CD14-positive monocyte (primary cell): Measurements from ENCODE around the gene PHAF1. TPM values are rescaled to one million over a fixed set of nuclear protein-coding genes. Genes with fewer than 3 reads are reported as not detected.

ENCODE experiments used
- DNase-seq, 3 donors: peaks; one replicate each; pipeline ENCODE4 v3.0.0-alpha.2; 2011 to 2022
- H2AFZ ChIP-seq: 2 replicates; pipeline ENCODE4 v1.6.0; 2012; ENCODE audit warnings: mild to moderate bottlenecking, low read depth, low read length, inconsistent platforms; ENCODE audit not compliant: insufficient read depth, poor library complexity, severe bottlenecking
- H3K27ac ChIP-seq, 2 donors: 1 replicate in 1 of 2; 2 replicates in 1 of 2; pipeline ENCODE4 v1.5.1; 2012 to 2013; ENCODE audit warnings: low read length in 2 of 2, control low read depth in 1 of 2, inconsistent platforms in 1 of 2, low read depth in 1 of 2, mild to moderate bottlenecking in 1 of 2
- H3K27me3 ChIP-seq, 2 donors: one replicate each; pipeline versions ENCODE4 v1.6.0 to v1.6.1; 2011 to 2013; ENCODE audit warnings: low read length in 2 of 2; ENCODE audit not compliant: control insufficient read depth in 2 of 2, insufficient read depth in 2 of 2
- H3K36me3 ChIP-seq, 2 donors: replicated peaks in 1 of 2; 1 replicate in 1 of 2; 2 replicates in 1 of 2; pipeline versions ENCODE4 v1.5.1 to v1.6.1; 2012 to 2013; ENCODE audit warnings: low read length in 2 of 2, control low read depth in 1 of 2, inconsistent platforms in 1 of 2, mild to moderate bottlenecking in 1 of 2; ENCODE audit not compliant: insufficient read depth in 2 of 2, control insufficient read depth in 1 of 2
- H3K4me1 ChIP-seq, 2 donors: 1 replicate in 1 of 2; 2 replicates in 1 of 2; pipeline versions ENCODE4 v1.5.1 to v1.6.1; 2012 to 2013; ENCODE audit warnings: low read length in 2 of 2, control low read depth in 1 of 2, inconsistent platforms in 1 of 2, mild to moderate bottlenecking in 1 of 2, moderate library complexity in 1 of 2; ENCODE audit not compliant: insufficient read depth in 2 of 2, control insufficient read depth in 1 of 2
- H3K4me2 ChIP-seq: replicated peaks from 2 replicates; pipeline ENCODE3; 2012; ENCODE audit warnings: low read length, moderate library complexity, mild to moderate bottlenecking; ENCODE audit not compliant: poor library complexity, severe bottlenecking; ENCODE audit errors: extremely low read depth
- H3K4me3 ChIP-seq, 3 experiments: fragments of 200-600 bp in 1 of 3; sonication (generic) in 1 of 3; replicated peaks in 1 of 3; 1 replicate in 2 of 3; 2 replicates in 1 of 3; pipeline ENCODE4 v1.5.1; 2011 to 2013; ENCODE audit warnings: low read length in 3 of 3, mild to moderate bottlenecking in 3 of 3, control low read depth in 2 of 3, low read depth in 2 of 3, inconsistent platforms in 1 of 3, moderate library complexity in 1 of 3
- H3K79me2 ChIP-seq: 2 replicates; pipeline ENCODE4 v1.6.0; 2012; ENCODE audit warnings: mild to moderate bottlenecking, control low read depth, inconsistent platforms, low read length, moderate library complexity; ENCODE audit not compliant: insufficient read depth
- H3K9ac ChIP-seq: 2 replicates; pipeline ENCODE4 v1.6.0; 2017; ENCODE audit warnings: low read length, mild to moderate bottlenecking; ENCODE audit not compliant: insufficient read depth, poor library complexity, severe bottlenecking
- H3K9me3 ChIP-seq, 2 donors: replicated peaks in 1 of 2; 1 replicate in 1 of 2; 2 replicates in 1 of 2; pipeline versions ENCODE4 v1.5.1 to v1.6.1; 2012 to 2013; ENCODE audit warnings: low read length in 2 of 2, control low read depth in 1 of 2; ENCODE audit not compliant: control insufficient read depth in 1 of 2, insufficient read depth in 1 of 2
- H4K20me1 ChIP-seq: 2 replicates; pipeline ENCODE4 v1.6.0; 2012; ENCODE audit warnings: mild to moderate bottlenecking, low read length, control low read depth, moderate library complexity; ENCODE audit not compliant: insufficient read depth
- H3K27ac Mint-ChIP-seq, 7 donors: one replicate each; pipeline ENCODE4 v1.8.0; 2020; ENCODE audit warnings: mild to moderate bottlenecking in 7 of 7, mixed read lengths in 7 of 7, moderate library complexity in 6 of 7, inconsistent platforms in 2 of 7
- H3K27me3 Mint-ChIP-seq, 3 donors: one replicate each; pipeline ENCODE4 v1.8.0; 2021 to 2022; ENCODE audit warnings: low read depth in 3 of 3, mild to moderate bottlenecking in 3 of 3, mixed read lengths in 3 of 3, moderate library complexity in 3 of 3, inconsistent platforms in 1 of 3
- H3K36me3 Mint-ChIP-seq, 2 donors: one replicate each; pipeline ENCODE4 v1.8.0; 2020; ENCODE audit warnings: mixed read lengths in 2 of 2, inconsistent platforms in 1 of 2, mild to moderate bottlenecking in 1 of 2
- H3K4me1 Mint-ChIP-seq: one replicate; pipeline ENCODE4 v1.8.0; 2020; ENCODE audit warnings: mild to moderate bottlenecking, mixed read lengths
- H3K4me3 Mint-ChIP-seq, 2 donors: one replicate each; pipeline ENCODE4 v1.8.0; 2020; ENCODE audit warnings: mild to moderate bottlenecking in 2 of 2, mixed read lengths in 2 of 2, moderate library complexity in 1 of 2
- H3K9me3 Mint-ChIP-seq, 7 donors: one replicate each; pipeline ENCODE4 v1.8.0; 2020 to 2022; ENCODE audit warnings: mixed read lengths in 7 of 7, mild to moderate bottlenecking in 6 of 7, moderate library complexity in 6 of 7, inconsistent platforms in 2 of 7
- CTCF ChIP-seq: fragments of 200-600 bp; IDR thresholded peaks from one replicate; pipeline ENCODE4 v1.8.0; 2022; ENCODE audit warnings: antibody characterized with exemption, mild to moderate bottlenecking
- WGBS: methylation state at CpG from one replicate; pipeline ENCODE4 v1.1.5; 2013; ENCODE audit warnings: missing lambda C conversion rate; ENCODE audit not compliant: insufficient coverage; 5-methylcytosine and 5-hydroxymethylcytosine counted together
- intact Hi-C, 2 donors: fragments of 100-400 bp; cut with micrococcal nuclease; formaldehyde crosslinking; loops; one replicate each; pipeline versions ENCODE4 v1.15.0 to v1.15.1; 2023
- polyA plus RNA-seq, 3 donors: library from polyadenylated mRNA; depleted of rRNA in 1 of 3; unstranded in 2 of 3; stranded (reverse) in 1 of 3; fragments of 300-500 nt in 2 of 3; fragments of >200 nt in 1 of 3; fragmentation: Illumina TruSeq in 2 of 3; gene quantifications; 1 replicate in 2 of 3; 2 replicates in 1 of 3; pipeline ENCODE4 v1.2.3, GENCODE V29; 2012 to 2021

The PHAF1 gene
- polyA plus RNA-seq, 3 donors, result 18.8 to 68.2 (median 26.5) TPM

- TF ChIP-seq CTCF, result no peak
- no peaks in the 10 kb centered on the region for H3K9me3 Mint-ChIP-seq
- Histone ChIP-seq H3K79me2 (peaks cover 12% of the 10 kb centered on the region), H3K36me3 (peaks cover 14 to 58% of the 10 kb centered on the region in 2 donors), H3K4me1 (peaks cover 2 to 4% of the 10 kb centered on the region in 2 donors), H3K4me2 (no peak overlapping the region), H3K4me3 (no peak overlapping the region), H2AFZ (no peak overlapping the region), H3K27me3 (no peaks in the 10 kb centered on the region), H3K9me3 (no peaks in the 10 kb centered on the region), H4K20me1 (peaks cover 22% of the 10 kb centered on the region), H3K9ac (no peak overlapping the region), H3K27ac (no peak overlapping the region)
- DNase-seq, result no peak
- no peaks in the 10 kb centered on the region for H3K27me3 Mint-ChIP-seq
- peaks cover 31 to 45% of the 10 kb centered on the region in 2 donors for H3K36me3 Mint-ChIP-seq
- intact Hi-C loops, result loop anchor here in 1 of 2 donors (10.0 kb wide), 1 partner anchor 48 kb away; no protein-coding TSS in a partner anchor
- WGBS, result 100% methylated on average over 1 of the region's 1 CpG
- H3K27ac Mint-ChIP-seq, result no peak overlapping the region
- H3K4me3 Mint-ChIP-seq, result no peak overlapping the region
- H3K4me1 Mint-ChIP-seq, result peaks cover 10% of the 10 kb centered on the region
These were observed 22.4 kb upstream of the PHAF1 start for GRCh38 chr16:67087291-67087690.

DNA sequence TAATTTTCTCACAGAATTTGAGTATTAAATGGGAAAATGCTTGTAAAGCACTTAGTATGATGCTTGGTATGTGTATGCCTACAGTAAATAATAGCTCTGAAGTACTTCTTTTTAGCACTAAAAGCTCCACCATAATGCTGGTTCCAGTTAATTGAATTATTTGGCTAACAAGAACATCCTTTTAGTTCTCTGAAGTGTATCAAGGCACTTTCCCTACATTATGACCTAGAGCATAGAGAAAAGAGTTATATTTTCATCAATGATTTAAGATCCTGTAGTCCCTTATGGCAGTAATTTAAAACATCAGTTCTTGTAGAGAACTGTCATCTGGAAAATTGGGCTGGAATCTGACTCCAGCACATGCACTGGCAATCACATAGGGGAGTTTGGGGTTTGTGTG, 21.9 kb upstream of the PHAF1 start:
- H3K4me1 ChIP-seq, result peaks cover 2 to 4% of the 10 kb centered on the region in 2 donors
- no peak for DNase-seq
- H3K9me3 Mint-ChIP-seq, result no peaks in the 10 kb centered on the region
- H3K4me2 ChIP-seq, result no peak overlapping the region
- H3K79me2 ChIP-seq, result peaks cover 12% of the 10 kb centered on the region
- H3K27me3 Mint-ChIP-seq, result no peaks in the 10 kb centered on the region
- peaks cover 10% of the 10 kb centered on the region for H3K4me1 Mint-ChIP-seq
- H3K9ac ChIP-seq, result no peak overlapping the region
- no peak overlapping the region for H3K27ac ChIP-seq
- no peak overlapping the region for H3K27ac Mint-ChIP-seq
- intact Hi-C loops, result loop anchor here in 1 of 2 donors (10.0 kb wide), 1 partner anchor 47 kb away; no protein-coding TSS in a partner anchor
- no peak overlapping the region for H2AFZ ChIP-seq
- no peak overlapping the region for H3K4me3 ChIP-seq
- peaks cover 14 to 61% of the 10 kb centered on the region in 2 donors for H3K36me3 ChIP-seq
- peaks cover 31 to 50% of the 10 kb centered on the region in 2 donors for H3K36me3 Mint-ChIP-seq
- H3K27me3 ChIP-seq, result no peaks in the 10 kb centered on the region
- TF ChIP-seq CTCF, result no peak
- H3K9me3 ChIP-seq, result no peaks in the 10 kb centered on the region
- peaks cover 22% of the 10 kb centered on the region for H4K20me1 ChIP-seq
- no peak overlapping the region for H3K4me3 Mint-ChIP-seq
